Endothelial cell of coronary artery (primary cell): ENCODE data around the gene GNLY. TPM values are rescaled to one million over a fixed set of nuclear protein-coding genes. Genes with fewer than 3 reads are reported as not detected.

Experiments used
- total RNA-seq: library from RNA; depleted of rRNA; stranded (reverse); fragments of >200 nt; gene quantifications from 2 replicates; pipeline ENCODE4 v1.2.3, GENCODE V29; 2014

GNLY gene
- not detected in 2 replicates for total RNA-seq

GRCh38 chr2:85694052-85695025, at the start of gene GNLY:
TSS of gene GNLY (plus strand) at chr2:85694358. CDS start at chr2:85694419, 61 bp downstream.

GRCh38 chr2:85668009-85668856, 25.9 kb upstream of the GNLY start, which contains the start of gene SFTPB:
TSS of gene SFTPB (minus strand) at chr2:85668199. CDS start at chr2:85668183, 16 bp downstream.

Other genes starting within 250 kb of the GNLY start
- gene MAT2A, start 155.2 kb upstream of the GNLY start, total RNA-seq = 66.2 and 114 TPM in 2 replicates
- 28.2 and 31.2 TPM in 2 replicates for gene GGCX, start 132.9 kb upstream of the GNLY start, total RNA-seq
- gene VAMP8, start 116.8 kb upstream of the GNLY start, total RNA-seq = 16.8 and 20.4 TPM in 2 replicates
- 77.6 and 88.9 TPM in 2 replicates for gene VAMP5, start 109.9 kb upstream of the GNLY start, total RNA-seq
- 229 and 287 TPM in 2 replicates for gene RNF181, start 98.6 kb upstream of the GNLY start, total RNA-seq
- 6.1 and 8.8 TPM in 2 replicates for gene TMEM150A, start 91.7 kb upstream of the GNLY start, total RNA-seq
- 13.7 and 16.1 TPM in 2 replicates for gene C2orf68, start 82.3 kb upstream of the GNLY start, total RNA-seq
- gene USP39, start 78.2 kb upstream of the GNLY start, total RNA-seq = 40.5 and 44.3 TPM in 2 replicates
- not detected in 2 replicates for gene SFTPB, start 26.2 kb upstream of the GNLY start, total RNA-seq
- gene ATOH8, start 59.6 kb downstream of the GNLY start, total RNA-seq = 3.9 and 13.7 TPM in 2 replicates
- 11.2 and 19.7 TPM in 2 replicates for gene ST3GAL5, start 194.6 kb downstream of the GNLY start, total RNA-seq